NCI-H345 (cell line): ENCODE measurements around the gene ASIC2.
A peak's percentile ranks its signal among the peaks of the same experiment; 100 is the strongest.

Experiments used
- DNase-seq: peaks from one replicate; lab custom pipeline; 2025; lab: John Stamatoyannopoulos, UW

The ASIC2 gene

GRCh38 chr17:33057564-33057963, 235.5 kb downstream of the ASIC2 start:
- no peak for DNase-seq

- DNase-seq, result no peak
These were observed 236.5 kb downstream of the ASIC2 start for GRCh38 chr17:33056399-33057146.

- no peak for DNase-seq
These were observed 237.3 kb downstream of the ASIC2 start for GRCh38 chr17:33055746-33056145.

- DNase-seq, result no peak
These were observed 237.9 kb downstream of the ASIC2 start for GRCh38 chr17:33055171-33055611.

GRCh38 chr17:33054412-33054811, 238.7 kb downstream of the ASIC2 start:
- no peak for DNase-seq

- DNase-seq, result no peak
These were observed 239.4 kb downstream of the ASIC2 start for GRCh38 chr17:33053676-33054075.

- no peak for DNase-seq
These were observed 240.2 kb downstream of the ASIC2 start for GRCh38 chr17:33052856-33053255.

GRCh38 chr17:33050611-33051140, 242.4 kb downstream of the ASIC2 start:
- no peak for DNase-seq

GRCh38 chr17:33049781-33050414, 243.2 kb downstream of the ASIC2 start:
- peak; percentile 7 for DNase-seq

- no peak for DNase-seq
These were observed 246.5 kb downstream of the ASIC2 start for GRCh38 chr17:33046361-33047255.

- DNase-seq, result no peak
These were observed 247.9 kb downstream of the ASIC2 start for GRCh38 chr17:33045216-33045615.

- DNase-seq, result no peak
These were observed 248.3 kb downstream of the ASIC2 start for GRCh38 chr17:33044771-33045170.

- no peak for DNase-seq
These were observed 252.6 kb downstream of the ASIC2 start for GRCh38 chr17:33040461-33040860.

- DNase-seq, result no peak
These were observed 253.2 kb downstream of the ASIC2 start for GRCh38 chr17:33039874-33040273.

- DNase-seq, result peak; percentile 29
These were observed 254.4 kb downstream of the ASIC2 start for GRCh38 chr17:33038740-33039139.

GRCh38 chr17:33033176-33033575, 259.9 kb downstream of the ASIC2 start:
- DNase-seq, result no peak

GRCh38 chr17:33028778-33029177, 264.3 kb downstream of the ASIC2 start:
- no peak for DNase-seq

- no peak for DNase-seq
These were observed 265.0 kb downstream of the ASIC2 start for GRCh38 chr17:33028061-33028460.

GRCh38 chr17:33024688-33025486, 268.2 kb downstream of the ASIC2 start:
- no peak for DNase-seq

- no peak for DNase-seq
These were observed 269.3 kb downstream of the ASIC2 start for GRCh38 chr17:33023790-33024189.

GRCh38 chr17:33021731-33022408, 271.2 kb downstream of the ASIC2 start:
- no peak for DNase-seq
